H1 (cell line): ENCODE measurements around the gene ARF6. TPM values are rescaled to one million over a fixed set of nuclear protein-coding genes. Genes with fewer than 3 reads are reported as not detected.

Experiments used
- CTCF ChIA-PET: fragments of 300-600 bp; sonication (Branson Sonifier 250); formaldehyde crosslinking; loops from one replicate; lab custom pipeline; 2021; ENCODE audit not compliant: partially characterized antibody; lab: Charles Lee
- POLR2A ChIA-PET: fragments of 300-600 bp; sonication (Branson Sonifier 250); formaldehyde crosslinking; loops from one replicate; lab custom pipeline; 2021; ENCODE audit warnings: inconsistent platforms; ENCODE audit not compliant: partially characterized antibody; lab: Charles Lee
- DNase-seq, 2 experiments: peaks; one replicate each; pipeline versions ENCODE4 v3.0.0 to v3.0.0-alpha.2; 2010 to 2022; ENCODE audit warnings: low spot score in 2 of 2, low read depth in 1 of 2, mixed read lengths in 1 of 2
- FAIRE-seq: peaks from 2 replicates; lab custom pipeline; 2011; peaks lifted over from hg19 to GRCh38; lab: Jason Lieb, UNC
- H2AFZ ChIP-seq: 2 replicates; pipeline ENCODE4 v1.8.1; 2012; ENCODE audit warnings: low read length, inconsistent platforms
- H2AK5ac ChIP-seq: 2 replicates; pipeline ENCODE4 v1.6.1; 2013; ENCODE audit warnings: low read depth, low read length
- H2BK120ac ChIP-seq: replicated peaks from 2 replicates; pipeline ENCODE3; 2013; ENCODE audit warnings: low read depth, low read length, inconsistent platforms
- H2BK12ac ChIP-seq: 2 replicates; pipeline ENCODE4 v1.6.1; 2013; ENCODE audit warnings: low read depth, low read length
- H2BK15ac ChIP-seq: 2 replicates; pipeline ENCODE4 v1.6.1; 2013; ENCODE audit warnings: low read length
- H2BK20ac ChIP-seq: 2 replicates; pipeline ENCODE4 v1.6.1; 2013; ENCODE audit warnings: low read length
- H2BK5ac ChIP-seq: 2 replicates; pipeline ENCODE4 v1.6.1; 2013; ENCODE audit warnings: low read depth, low read length
- H3K14ac ChIP-seq: 2 replicates; pipeline ENCODE4 v1.6.1; 2013; ENCODE audit warnings: inconsistent platforms; ENCODE audit not compliant: insufficient read length
- H3K18ac ChIP-seq: 2 replicates; pipeline ENCODE4 v1.6.1; 2013; ENCODE audit warnings: low read length; ENCODE audit errors: extremely low read depth
- H3K23ac ChIP-seq: 2 replicates; pipeline ENCODE4 v1.6.1; 2013; ENCODE audit warnings: inconsistent platforms; ENCODE audit not compliant: insufficient read length
- H3K23me2 ChIP-seq: 2 replicates; pipeline ENCODE4 v1.6.1; 2013; ENCODE audit warnings: low read depth, low read length
- H3K27ac ChIP-seq: 2 replicates; pipeline ENCODE4 v1.6.1; 2011; ENCODE audit warnings: low read depth, low read length, inconsistent platforms
- H3K27me3 ChIP-seq, 4 experiments: replicated peaks in 1 of 4; 1 replicate in 1 of 4; 2 replicates in 3 of 4; pipeline versions ENCODE4 v1.6.1 to v1.8.1; 2011 to 2013; ENCODE audit warnings: low read length in 3 of 4, mild to moderate bottlenecking in 3 of 4, inconsistent platforms in 2 of 4, mixed read lengths in 2 of 4, moderate library complexity in 1 of 4; ENCODE audit not compliant: control insufficient read depth in 3 of 4, insufficient read depth in 3 of 4; ENCODE audit errors: extremely low read depth in 1 of 4
- H3K36me3 ChIP-seq, 4 experiments: 2 replicates each; pipeline versions ENCODE4 v1.6.1 to v1.8.1; 2011 to 2013; ENCODE audit warnings: mild to moderate bottlenecking in 4 of 4, low read length in 3 of 4, moderate library complexity in 2 of 4, control low read depth in 1 of 4, inconsistent platforms in 1 of 4; ENCODE audit not compliant: insufficient read depth in 4 of 4, control insufficient read depth in 2 of 4
- H3K4ac ChIP-seq: replicated peaks from 2 replicates; pipeline ENCODE3; 2013; ENCODE audit warnings: low read length, low read depth, mixed read lengths, inconsistent platforms; ENCODE audit not compliant: insufficient read length
- H3K4me1 ChIP-seq, 4 experiments: replicated peaks in 1 of 4; 1 replicate in 1 of 4; 2 replicates in 3 of 4; pipeline versions ENCODE4 v1.6.1 to v1.8.1; 2011 to 2013; ENCODE audit warnings: low read length in 3 of 4, inconsistent platforms in 2 of 4, mixed read lengths in 1 of 4; ENCODE audit not compliant: insufficient read depth in 4 of 4, control insufficient read depth in 3 of 4
- H3K4me2 ChIP-seq, 2 experiments: 2 replicates each; pipeline versions ENCODE4 v1.6.1 to v1.8.1; 2011 to 2013; ENCODE audit warnings: low read depth in 2 of 2, low read length in 2 of 2, control low read depth in 1 of 2, inconsistent platforms in 1 of 2, mild to moderate bottlenecking in 1 of 2; ENCODE audit not compliant: insufficient read depth in 1 of 2
- H3K4me3 ChIP-seq, 4 experiments: fragments of 200-600, 300-600 bp in 1 of 4; sonication (generic), shearing (Covaris generic), sonication (Bioruptor Twin) in 1 of 4; 2 replicates each; pipeline versions ENCODE4 v1.5.1 to v1.8.1; 2011 to 2016; ENCODE audit warnings: low read length in 4 of 4, low read depth in 3 of 4, control low read depth in 2 of 4, inconsistent platforms in 2 of 4, mild to moderate bottlenecking in 2 of 4, mixed read lengths in 1 of 4, moderate library complexity in 1 of 4; ENCODE audit not compliant: insufficient read depth in 2 of 4; ENCODE audit errors: extremely low read depth in 1 of 4
- H3K56ac ChIP-seq: replicated peaks from 2 replicates; pipeline ENCODE3; 2013; ENCODE audit warnings: low read depth, mild to moderate bottlenecking, mixed read lengths, low read length, inconsistent platforms; ENCODE audit not compliant: insufficient read length
- H3K79me1 ChIP-seq: 2 replicates; pipeline ENCODE4 v1.6.1; 2013; ENCODE audit warnings: low read depth, low read length, control low read depth
- H3K79me2 ChIP-seq, 2 experiments: 2 replicates each; pipeline versions ENCODE4 v1.6.1 to v1.8.1; 2012 to 2013; ENCODE audit warnings: low read length in 2 of 2, mild to moderate bottlenecking in 2 of 2, inconsistent platforms in 1 of 2; ENCODE audit not compliant: insufficient read depth in 2 of 2, control insufficient read depth in 1 of 2
- H3K9ac ChIP-seq, 4 experiments: replicated peaks in 1 of 4; 1 replicate in 1 of 4; 2 replicates in 3 of 4; pipeline versions ENCODE4 v1.6.1 to v1.8.1; 2011 to 2013; ENCODE audit warnings: low read depth in 3 of 4, low read length in 3 of 4, control low read depth in 2 of 4, mild to moderate bottlenecking in 2 of 4, moderate library complexity in 2 of 4, inconsistent platforms in 1 of 4; ENCODE audit errors: extremely low read depth in 1 of 4
- H3K9me3 ChIP-seq, 2 experiments: 2 replicates each; pipeline versions ENCODE4 v1.6.1 to v1.8.1; 2012 to 2013; ENCODE audit warnings: mild to moderate bottlenecking in 2 of 2, moderate library complexity in 2 of 2, control low read depth in 1 of 2, inconsistent platforms in 1 of 2, low read depth in 1 of 2, low read length in 1 of 2, mixed read lengths in 1 of 2; ENCODE audit not compliant: insufficient read depth in 2 of 2
- H4K20me1 ChIP-seq, 2 experiments: replicated peaks in 1 of 2; 2 replicates each; pipeline versions ENCODE3 to v1.8.1; 2011 to 2013; ENCODE audit warnings: inconsistent platforms in 2 of 2, low read length in 2 of 2, mild to moderate bottlenecking in 1 of 2; ENCODE audit not compliant: insufficient read depth in 2 of 2, control insufficient read depth in 1 of 2
- H4K5ac ChIP-seq: 2 replicates; pipeline ENCODE4 v1.6.1; 2013; ENCODE audit warnings: low read length, low read depth, mixed read lengths, inconsistent platforms; ENCODE audit not compliant: insufficient read length
- H4K8ac ChIP-seq: 2 replicates; pipeline ENCODE4 v1.8.0; 2013; ENCODE audit warnings: mild to moderate bottlenecking, moderate library complexity, low read length, inconsistent platforms; ENCODE audit not compliant: insufficient read depth; ENCODE audit errors: extremely low read depth
- H4K91ac ChIP-seq: replicated peaks from 2 replicates; pipeline ENCODE3; 2013; ENCODE audit warnings: low read length, mixed read lengths, inconsistent platforms; ENCODE audit not compliant: insufficient read length
- NANOG ChIP-seq: IDR thresholded peaks from 2 replicates; pipeline ENCODE4 v1.6.1; 2011; ENCODE audit warnings: low read length, low read depth, mild to moderate bottlenecking, inconsistent platforms; ENCODE audit not compliant: insufficient read depth, poor library complexity, severe bottlenecking
- SRF ChIP-seq: IDR thresholded peaks from 2 replicates; pipeline ENCODE4 v1.6.1; 2011; ENCODE audit warnings: mild to moderate bottlenecking, low read depth, low read length, moderate library complexity
- TCF12 ChIP-seq: IDR thresholded peaks from 2 replicates; pipeline ENCODE4 v1.6.1; 2011; ENCODE audit warnings: low read depth, mild to moderate bottlenecking, low read length
- WGBS, 2 experiments: shearing (Covaris generic) in 1 of 2; methylation state at CpG; one replicate each; pipeline versions ENCODE4 v1.1.6 to v1.1.7; 2013 to 2015; ENCODE audit warnings: low lambda C conversion rate in 2 of 2, mixed read lengths in 2 of 2, inconsistent platforms in 1 of 2, low coverage in 1 of 2, missing lambda C conversion rate in 1 of 2; ENCODE audit not compliant: insufficient replicate concordance in 2 of 2, insufficient coverage in 1 of 2, insufficient read length in 1 of 2; ENCODE audit errors: extremely low coverage in 1 of 2, missing lambda C conversion rate in 1 of 2; 5-methylcytosine and 5-hydroxymethylcytosine counted together
- polyA plus RNA-seq, 7 experiments: library from polyadenylated mRNA; depleted of rRNA in 3 of 7; stranded (reverse) in 5 of 7; unstranded in 2 of 7; fragments of >200 nt in 5 of 7; fragments of 200-250 nt in 2 of 7; gene quantifications; 1 replicate in 5 of 7; 2 replicates in 1 of 7; 4 replicates in 1 of 7; pipeline versions ENCODE4 v1.2.1 to v1.2.3, GENCODE V29; 2011 to 2013; ENCODE audit warnings: missing spikeins in 2 of 7, mixed read lengths in 2 of 7
- total RNA-seq: library from RNA; stranded (reverse); fragmentation: NEBNext Ultra II Directional; extraction: Animal tissue kit (Norgen Biotek cat#: 25700); gene quantifications from 2 replicates; pipeline ENCODE4 v1.2.1, GENCODE V29; 2021

The ARF6 gene
- total and polyA plus RNA-seq, 2 of the 8 experiments (the other 6 are each of a cell fraction or from before 2014, with no cell fraction given) = 17.2 to 56.7 TPM

DNA sequence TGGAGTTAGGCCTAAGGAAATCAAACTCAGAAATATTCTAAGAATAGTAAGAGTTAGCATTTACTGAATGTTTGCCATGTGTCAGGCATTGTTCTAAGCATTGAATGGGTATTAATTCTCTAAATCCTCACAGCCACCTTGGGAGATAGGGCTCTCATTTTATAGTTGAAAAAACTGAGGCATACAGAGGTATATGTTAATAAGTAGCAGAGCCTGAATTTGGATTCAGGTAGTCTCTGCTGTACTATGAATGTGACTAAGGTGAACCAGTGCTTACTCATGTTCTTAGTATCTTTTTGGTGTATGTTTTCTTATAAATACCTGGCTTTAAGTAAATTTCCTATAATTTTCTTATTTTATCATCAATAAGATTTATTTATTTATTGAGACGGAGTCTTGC is 8.1 kb downstream of the ARF6 start:
- ChIA-PET POLR2A (no interaction called here), CTCF (interaction anchor here (1.3 to 1.6 kb wide), 2 partner anchors 9 to 162 kb away, joined by 3 to 4 read pairs; partner anchors contain the start of gene ARF6)
- no peak overlapping the region for H2AFZ ChIP-seq

More for the DNA sequence above, 8.1 kb downstream of the ARF6 start:
- H2BK20ac ChIP-seq = no peak overlapping the region
- no peak overlapping the region for H2BK5ac ChIP-seq
- H2BK120ac ChIP-seq = no peak overlapping the region
- H4K20me1 ChIP-seq = peaks cover 0 to 3% of the 10 kb centered on the region in 2 experiments
- no peak overlapping the region for H2BK12ac ChIP-seq
- H3K4me1 ChIP-seq = no peaks in the 10 kb centered on the region
- TF ChIP-seq TCF12 (no peak), SRF (no peak), NANOG (no peak)
- TF ChIP-seq, all 59 proteins: peak for 0
- H3K9me3 ChIP-seq = no peaks in the 10 kb centered on the region
- H3K4me2 ChIP-seq = no peak overlapping the region
- peaks cover 0 to 3% (median 0%) of the 10 kb centered on the region in 4 experiments; a peak in 1 of 8 replicates for H3K36me3 ChIP-seq
- DNase-seq (no peak), FAIRE-seq (no peak)
- no peak overlapping the region for H3K23ac ChIP-seq
- no peak overlapping the region for H2AK5ac ChIP-seq
- no peak overlapping the region for H4K8ac ChIP-seq
- H3K4ac ChIP-seq = no peak overlapping the region
- no peaks in the 10 kb centered on the region for H3K27me3 ChIP-seq
- no peak overlapping the region for H3K14ac ChIP-seq
- H3K27ac ChIP-seq = no peak overlapping the region
- H3K4me3 ChIP-seq = no peak overlapping the region
- no peaks in the 10 kb centered on the region for H3K23me2 ChIP-seq
- no peak overlapping the region for H2BK15ac ChIP-seq
- 100% methylated on average over 1 of the region's 1 CpG; no CpG with 5 or more reads in 1 of the 2 experiments for WGBS, 2 experiments
- H3K9ac ChIP-seq = no peak overlapping the region
- H3K56ac ChIP-seq = no peak overlapping the region
- no peak overlapping the region for H4K91ac ChIP-seq
- peaks cover 0 to 20% of the 10 kb centered on the region in 2 experiments; a peak in 3 of 4 replicates for H3K79me2 ChIP-seq
- H3K18ac ChIP-seq = no peak overlapping the region
- H3K79me1 ChIP-seq = no peaks in the 10 kb centered on the region
- no peak overlapping the region for H4K5ac ChIP-seq
